Spleen (tissue), 13 donors: ENCODE data around the gene MSANTD1. TPM values are rescaled to one million over a fixed set of nuclear protein-coding genes. Genes with fewer than 3 reads are reported as not detected.
A peak's percentile ranks its signal among the peaks of the same experiment; 100 is the strongest.

Source experiments
- DNase-seq: peaks from one replicate; pipeline ENCODE4 v3.0.0-alpha.2; 2020
- H3K27ac ChIP-seq, 8 donors: fragments of 200-600 bp; sonication (generic) in 7 of 8; 1 replicate in 4 of 8; 2 replicates in 4 of 8; pipeline versions ENCODE4 v1.5.0 to v1.8.0; 2016 to 2021; ENCODE audit warnings: inconsistent platforms in 4 of 8, mild to moderate bottlenecking in 4 of 8, moderate library complexity in 1 of 8
- H3K27me3 ChIP-seq, 7 donors: fragments of 200-600 bp; sonication (generic) in 6 of 7; replicated peaks in 1 of 7; 1 replicate in 4 of 7; 2 replicates in 3 of 7; pipeline versions ENCODE4 v1.5.0 to v1.8.0; 2016 to 2021; ENCODE audit warnings: inconsistent platforms in 3 of 7, mild to moderate bottlenecking in 1 of 7
- H3K36me3 ChIP-seq, 6 donors: fragments of 200-600 bp; sonication (generic) in 5 of 6; 1 replicate in 4 of 6; 2 replicates in 2 of 6; pipeline versions ENCODE4 v1.5.0 to v1.8.0; 2016 to 2021; ENCODE audit warnings: inconsistent platforms in 2 of 6
- H3K4me1 ChIP-seq, 6 donors: fragments of 200-600 bp; sonication (generic) in 5 of 6; 1 replicate in 3 of 6; 2 replicates in 3 of 6; pipeline versions ENCODE4 v1.5.0 to v1.8.0; 2016 to 2021; ENCODE audit warnings: inconsistent platforms in 3 of 6
- H3K4me3 ChIP-seq, 8 donors: fragments of 200-600 bp; sonication (generic) in 7 of 8; 1 replicate in 4 of 8; 2 replicates in 4 of 8; pipeline versions ENCODE4 v1.5.0 to v1.8.0; 2016 to 2021; ENCODE audit warnings: inconsistent platforms in 4 of 8, mild to moderate bottlenecking in 4 of 8, moderate library complexity in 2 of 8
- H3K9me3 ChIP-seq, 8 donors: fragments of 200-600 bp; sonication (generic) in 7 of 8; 1 replicate in 4 of 8; 2 replicates in 4 of 8; pipeline versions ENCODE4 v1.5.0 to v1.8.0; 2016 to 2021; ENCODE audit warnings: inconsistent platforms in 4 of 8
- CTCF ChIP-seq, 11 experiments: fragments of 200-600 bp in 7 of 11; fragments of 450-650 bp in 4 of 11; sonication (generic) in 4 of 11; IDR thresholded peaks in 8 of 11; conservative IDR thresholded peaks in 3 of 11; 1 replicate in 7 of 11; 2 replicates in 4 of 11; pipeline versions ENCODE4 v1.4.0 to v1.8.0; 2016 to 2021; ENCODE audit warnings: antibody characterized with exemption in 11 of 11, inconsistent platforms in 4 of 11, mild to moderate bottlenecking in 1 of 11
- POLR2A ChIP-seq, 3 donors: fragments of 450-650 bp; IDR thresholded peaks; one replicate each; pipeline ENCODE4 v1.5.1; 2017; ENCODE audit warnings: antibody characterized with exemption in 3 of 3, mild to moderate bottlenecking in 1 of 3
- POLR2AphosphoS5 ChIP-seq, 3 donors: sonication (generic); formaldehyde crosslinking; IDR thresholded peaks; one replicate each; pipeline ENCODE4 v1.5.1; 2017; ENCODE audit warnings: antibody characterized with exemption in 3 of 3
- WGBS, 5 donors: extraction: QIAGEN DNeasy Blood & Tissue Kit in 3 of 5; methylation state at CpG; one replicate each; pipeline versions ENCODE4 v1.1.5 to v1.1.7; 2013 to 2018; 5-methylcytosine and 5-hydroxymethylcytosine counted together
- intact Hi-C: fragments of 100-400 bp; cut with DNase I; formaldehyde crosslinking; loops from one replicate; pipeline ENCODE4 v1.15.0; 2023; ENCODE audit warnings: low total_unique reads
- long read RNA-seq, 2 donors: transcript quantifications; one replicate each; lab custom pipeline, GENCODE V29; 2026
- polyA plus RNA-seq, 3 donors: library from polyadenylated mRNA; stranded (reverse); fragments of 200-250 nt; gene quantifications; one replicate each; pipeline ENCODE4 v1.2.1, GENCODE V29; 2013
- total RNA-seq, 7 donors: library from RNA; depleted of rRNA in 3 of 7; stranded (reverse); fragments of >200 nt in 3 of 7; fragmentation: NEBNext Ultra II Directional in 4 of 7; extraction: Animal tissue kit (Norgen Biotek cat#: 25700) in 4 of 7; gene quantifications; one replicate each; pipeline versions ENCODE4 v1.1.0 to v1.2.1, GENCODE V29; 2016 to 2021
- donor health status: healthy with polysubstance abuse.
- donor health status: DM: no; HTN: no; CAD: no; lungs with moderate emphysema.
- donor health status: DM: no; HTN: no; CAD: no.
- donor health status: Bipolar disorder and iron deficiency.
- donor health status: healthy.
- donor health status: DM: no; HTN: no; CAD: no.
- donor health status: DM: yes; HTN: yes; CAD: no.

The MSANTD1 gene
- total RNA-seq, result 1 to 10 TPM; 1.4 to 2.8 (median 2.2) TPM
- 1 to 10 TPM in 1 of 3 donors, under 1 TPM in 2; 0.41 to 1.0 (median 0.90) TPM for polyA plus RNA-seq
- long read RNA-seq, donor 1, result 0 reads
- long read RNA-seq, donor 2, partial matches to known transcripts, result 0 of 1 reads
- long read RNA-seq, donor 2, other reads (novel, unspliced or antisense), result 0 of 1 reads

GRCh38 chr4:3248811-3249661 is at the start of gene MSANTD1:
Gene MSANTD1, plus strand, starts transcription at chr4:3249159. Its CDS starts 64 bp downstream, at chr4:3249223.
- Histone ChIP-seq H3K4me1 (peaks cover 0 to 6% (median 0%) of the 10 kb centered on the region in 6 donors), H3K27me3 (no peaks in the 10 kb centered on the region), H3K4me3 (no peak within 1 kb of the TSS), H3K27ac (no peak within 1 kb of the TSS), H3K9me3 (no peaks in the 10 kb centered on the region), H3K36me3 (peaks cover 0 to 24% (median 0%) of the 10 kb centered on the region in 6 donors)
- intact Hi-C loops, result no loop called here
- TF ChIP-seq CTCF (IDR thresholded peaks at IDR 0.05 in 8 of 11, conservative IDR thresholded peaks at IDR 0.05 in 3 of 11), result no peak
- TF ChIP-seq POLR2A (IDR thresholded peaks at IDR 0.05), result no peak
- TF ChIP-seq POLR2AphosphoS5 (IDR thresholded peaks at IDR 0.05), result no peak
- no peak for DNase-seq
- WGBS, 5 donors, result 88 to 94% (median 90%) methylated on average over 62 to 72 of the region's 72 CpGs

- 90 to 96% (median 94%) methylated on average over 17 of the region's 17 CpGs for WGBS, 5 donors
- DNase-seq, result no peak
- Histone ChIP-seq H3K4me1 (peaks cover 13 to 80% (median 42%) of the 10 kb centered on the region in 6 donors), H3K36me3 (peaks cover 0 to 77% (median 28%) of the 10 kb centered on the region in 6 donors), H3K27me3 (no peaks in the 10 kb centered on the region), H3K4me3 (no peak overlapping the region), H3K9me3 (no peaks in the 10 kb centered on the region), H3K27ac (peak overlapping the region in 1 of 8 donors; percentile 77)
- TF ChIP-seq POLR2AphosphoS5 (IDR thresholded peaks at IDR 0.05), result no peak
- TF ChIP-seq POLR2A (IDR thresholded peaks at IDR 0.05), result no peak
- TF ChIP-seq CTCF (IDR thresholded peaks at IDR 0.05 in 8 of 11, conservative IDR thresholded peaks at IDR 0.05 in 3 of 11), result no peak
- intact Hi-C loops, result loop anchor here (10.0 kb wide), 1 partner anchor 85 kb away; no protein-coding TSS in a partner anchor
Observed at GRCh38 chr4:3199653-3200422, 49.1 kb upstream of the MSANTD1 start.

GRCh38 chr4:3200423-3201090 is 48.4 kb upstream of the MSANTD1 start:
- peaks cover 13 to 76% (median 41%) of the 10 kb centered on the region in 6 donors for H3K4me1 ChIP-seq
- 92 to 95% (median 93%) methylated on average over 8 of the region's 8 CpGs for WGBS, 5 donors
- H3K27ac ChIP-seq, result peak overlapping the region in 3 of 8 donors; percentile 64 to 80 (median 77)
- intact Hi-C loops, result loop anchor here (10.0 kb wide), 1 partner anchor 84 kb away; no protein-coding TSS in a partner anchor
- H3K9me3 ChIP-seq, result no peaks in the 10 kb centered on the region
- no peaks in the 10 kb centered on the region for H3K27me3 ChIP-seq
- H3K4me3 ChIP-seq, result no peak overlapping the region
- TF ChIP-seq POLR2A (IDR thresholded peaks at IDR 0.05) (no peak), POLR2AphosphoS5 (IDR thresholded peaks at IDR 0.05) (no peak)
- H3K36me3 ChIP-seq, result peaks cover 0 to 74% (median 21%) of the 10 kb centered on the region in 6 donors
- no peak for DNase-seq
